DND-41 (cell line): ENCODE measurements around the gene KRTAP12-1.

Experiments
- CTCF ChIP-seq: IDR thresholded peaks from 2 replicates; pipeline ENCODE4 v1.5.1; 2012; ENCODE audit warnings: borderline replicate concordance, low read length, moderate library complexity, mild to moderate bottlenecking; ENCODE audit not compliant: poor library complexity, severe bottlenecking; ENCODE audit errors: extremely low read depth
- EZH2 ChIP-seq: IDR thresholded peaks from 3 replicates; pipeline ENCODE4 v1.6.1; 2012; ENCODE audit warnings: borderline replicate concordance, low read depth, mild to moderate bottlenecking, moderate library complexity, low read length, inconsistent platforms; ENCODE audit not compliant: severe bottlenecking

GRCh38 chr21:44649521-44650100 is 32.4 kb downstream of the KRTAP12-1 start:
- TF ChIP-seq CTCF: no peak
- no peak for TF ChIP-seq EZH2
